DOHH2 (cell line): ENCODE results near the gene PIP4K2A.

Experiments used
- CTCF ChIP-seq: fragments of 200-600 bp; sonication (generic); IDR thresholded peaks from one replicate; pipeline ENCODE4 v1.5.1; 2014; ENCODE audit warnings: antibody characterized with exemption, mild to moderate bottlenecking, low read depth, low read length; ENCODE audit not compliant: poor library complexity, severe bottlenecking
- EZH2phosphoT487 ChIP-seq: fragments of 200-600 bp; sonication (generic); IDR thresholded peaks from 2 replicates; pipeline ENCODE4 v1.6.1; 2017; ENCODE audit warnings: borderline replicate concordance, mild to moderate bottlenecking, antibody characterized with exemption, low read length, moderate library complexity, mixed read lengths

GRCh38 chr10:22583683-22584082 is 130.7 kb downstream of the PIP4K2A start:
- no peak for TF ChIP-seq CTCF
- TF ChIP-seq EZH2phosphoT487 = no peak
